Stomach smooth muscle (tissue), 2 donors: ENCODE measurements around the gene CPNE8.
A peak's percentile ranks its signal among the peaks of the same experiment; 100 is the strongest.

ENCODE experiments used
- H3K27ac ChIP-seq: one replicate; pipeline ENCODE4 v1.7.0; 2013; ENCODE audit warnings: mild to moderate bottlenecking, low read length, inconsistent platforms
- H3K27me3 ChIP-seq, 2 donors: one replicate each; pipeline ENCODE4 v1.7.0; 2013; ENCODE audit warnings: low read length in 2 of 2; ENCODE audit not compliant: insufficient read depth in 2 of 2, control insufficient read depth in 1 of 2
- H3K36me3 ChIP-seq, 2 donors: one replicate each; pipeline ENCODE4 v1.7.0; 2013; ENCODE audit warnings: low read length in 2 of 2; ENCODE audit not compliant: control insufficient read depth in 2 of 2, insufficient read depth in 2 of 2
- H3K4me1 ChIP-seq: one replicate; pipeline ENCODE4 v1.7.0; 2013; ENCODE audit warnings: low read length; ENCODE audit not compliant: control insufficient read depth, insufficient read depth
- H3K4me3 ChIP-seq, 2 donors: one replicate each; pipeline ENCODE4 v1.7.0; 2013; ENCODE audit warnings: low read length in 2 of 2
- H3K9ac ChIP-seq, 2 donors: one replicate each; pipeline ENCODE4 v1.7.0; 2013; ENCODE audit warnings: low read length in 2 of 2, mild to moderate bottlenecking in 1 of 2
- H3K9me3 ChIP-seq, 2 donors: one replicate each; pipeline ENCODE4 v1.7.0; 2013; ENCODE audit warnings: low read length in 2 of 2; ENCODE audit not compliant: control insufficient read depth in 2 of 2
- donor health status: healthy.
- donor health status: Pancreatic carcinoma.

The CPNE8 gene

DNA sequence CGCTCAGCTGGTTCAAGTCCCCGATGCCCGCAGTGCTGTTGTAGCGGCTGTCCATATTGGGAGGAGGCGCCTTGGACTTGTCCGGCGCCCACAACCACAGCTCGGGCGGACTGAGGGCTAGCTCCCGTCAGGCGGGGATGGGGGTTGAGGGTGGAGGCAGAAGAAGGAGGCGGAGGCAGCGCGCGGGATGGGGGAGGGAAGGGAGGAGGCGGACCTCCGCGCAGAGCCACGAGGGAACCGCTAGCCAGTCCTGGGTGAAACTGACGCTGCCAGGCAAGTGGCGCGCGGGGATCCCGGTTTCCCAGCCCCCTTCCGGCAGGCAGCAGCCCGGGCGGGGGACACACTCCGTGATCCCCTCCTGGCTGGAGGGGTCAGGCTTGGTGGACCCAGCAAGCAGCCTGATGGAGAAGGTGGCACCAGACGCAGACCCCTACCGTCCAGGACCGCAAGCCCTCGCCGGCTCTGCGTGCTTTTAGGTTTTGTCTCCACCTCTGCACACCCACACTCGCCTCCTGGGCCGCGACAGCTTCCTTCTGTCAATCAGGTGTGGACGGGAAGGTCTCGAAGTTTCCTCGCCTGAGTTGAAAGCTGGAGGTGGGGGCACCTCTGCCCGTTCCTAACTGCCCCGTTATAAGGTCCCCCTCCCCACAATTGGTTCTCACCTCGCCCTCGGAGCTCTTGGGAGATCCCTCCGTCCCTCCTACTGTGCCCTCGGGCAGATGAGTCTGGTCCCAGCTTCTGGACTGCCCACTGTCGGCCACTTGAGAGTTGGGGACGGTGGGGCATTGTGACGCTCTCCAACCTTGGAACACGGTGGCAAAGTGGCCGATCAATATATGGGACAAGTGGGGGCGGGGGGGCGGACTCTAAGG, at the start of gene CPNE8:
TSS of gene CPNE8 (minus strand) at position 112 of the 872 bp plus-strand sequence. CDS start at position 55, 57 bp downstream.
- H3K4me3 ChIP-seq, result peak within 1 kb of the TSS; percentile 83 to 90
- H3K9me3 ChIP-seq, result no peaks in the 10 kb centered on the region
- peak within 1 kb of the TSS; percentile 74 to 86 for H3K9ac ChIP-seq
- H3K36me3 ChIP-seq, result no peaks in the 10 kb centered on the region
- no peaks in the 10 kb centered on the region for H3K4me1 ChIP-seq
- no peaks in the 10 kb centered on the region for H3K27me3 ChIP-seq
- peak within 1 kb of the TSS; percentile 89 for H3K27ac ChIP-seq

DNA sequence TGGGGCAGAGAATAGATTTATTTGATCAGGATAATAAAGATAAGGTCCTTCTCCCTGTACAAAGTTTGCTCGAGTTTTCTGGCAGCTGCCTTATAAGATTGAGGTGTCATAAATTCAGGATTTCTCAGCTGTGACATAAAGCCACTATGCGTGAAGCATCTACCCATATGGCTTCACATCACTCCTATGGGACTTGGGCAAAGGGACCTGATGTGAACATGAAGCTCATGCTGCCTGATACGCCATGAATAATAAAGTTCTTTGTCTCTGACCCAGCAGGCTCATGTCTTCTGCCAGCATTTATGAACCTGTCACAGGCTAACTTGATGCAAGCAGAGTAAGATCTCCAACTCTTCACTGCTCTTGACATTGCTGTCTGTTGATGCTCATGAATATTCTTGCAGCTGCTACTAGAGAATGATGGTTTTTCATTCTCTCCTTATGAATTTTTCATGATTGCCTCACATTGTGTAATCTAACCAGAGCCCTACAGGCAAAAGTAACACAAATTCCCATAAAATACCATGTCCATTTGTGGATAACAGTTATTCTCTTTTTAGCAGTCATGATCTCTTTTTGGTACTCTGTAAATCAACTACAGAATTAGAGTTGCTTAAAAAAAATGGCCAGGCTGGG, 49.0 kb upstream of the CPNE8 start:
- H3K4me1 ChIP-seq, result no peaks in the 10 kb centered on the region
- no peaks in the 10 kb centered on the region for H3K9me3 ChIP-seq
- no peak overlapping the region for H3K4me3 ChIP-seq
- H3K9ac ChIP-seq, result no peak overlapping the region
- H3K27me3 ChIP-seq, result no peaks in the 10 kb centered on the region
- no peak overlapping the region for H3K27ac ChIP-seq
- no peaks in the 10 kb centered on the region for H3K36me3 ChIP-seq

DNA sequence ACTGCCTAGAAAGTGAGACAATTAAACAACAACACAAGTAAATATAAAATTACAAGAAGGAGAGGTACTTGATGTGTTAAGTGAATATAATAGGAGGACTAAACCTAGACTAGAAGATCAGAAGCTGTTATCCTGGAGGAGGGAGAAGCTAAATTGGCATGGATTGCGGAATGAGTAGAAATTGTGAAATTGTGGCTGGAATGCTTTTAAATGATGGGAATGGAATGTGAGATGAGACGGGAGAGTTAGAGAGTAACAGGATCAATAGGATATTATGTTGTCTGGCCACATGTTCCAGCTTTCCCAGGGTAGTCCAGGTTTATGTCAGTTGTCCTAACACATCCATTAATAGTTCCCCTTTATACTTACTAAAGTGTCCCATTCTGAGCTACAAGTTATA, 44.0 kb upstream of the CPNE8 start:
- H3K9me3 ChIP-seq, result no peaks in the 10 kb centered on the region
- H3K9ac ChIP-seq, result no peak overlapping the region
- no peaks in the 10 kb centered on the region for H3K27me3 ChIP-seq
- H3K4me1 ChIP-seq, result no peaks in the 10 kb centered on the region
- no peak overlapping the region for H3K4me3 ChIP-seq
- no peaks in the 10 kb centered on the region for H3K36me3 ChIP-seq
- H3K27ac ChIP-seq, result no peak overlapping the region

GRCh38 chr12:38934686-38935085, 29.3 kb upstream of the CPNE8 start:
- no peak overlapping the region for H3K9ac ChIP-seq
- H3K27ac ChIP-seq, result no peak overlapping the region
- no peaks in the 10 kb centered on the region for H3K27me3 ChIP-seq
- no peaks in the 10 kb centered on the region for H3K4me1 ChIP-seq
- H3K36me3 ChIP-seq, result no peaks in the 10 kb centered on the region
- H3K4me3 ChIP-seq, result no peak overlapping the region
- H3K9me3 ChIP-seq, result peaks cover 0 to 2% of the 10 kb centered on the region in 2 donors

GRCh38 chr12:38934078-38934584, 28.7 kb upstream of the CPNE8 start:
- Histone ChIP-seq H3K36me3 (no peaks in the 10 kb centered on the region), H3K27me3 (no peaks in the 10 kb centered on the region), H3K4me3 (no peak overlapping the region), H3K9me3 (peaks cover 0 to 2% of the 10 kb centered on the region in 2 donors), H3K27ac (no peak overlapping the region), H3K4me1 (no peaks in the 10 kb centered on the region), H3K9ac (no peak overlapping the region)

GRCh38 chr12:38932320-38932719, 26.9 kb upstream of the CPNE8 start:
- no peak overlapping the region for H3K9ac ChIP-seq
- no peaks in the 10 kb centered on the region for H3K36me3 ChIP-seq
- no peak overlapping the region for H3K27ac ChIP-seq
- H3K4me3 ChIP-seq, result no peak overlapping the region
- no peaks in the 10 kb centered on the region for H3K4me1 ChIP-seq
- H3K9me3 ChIP-seq, result peaks cover 0 to 2% of the 10 kb centered on the region in 2 donors
- H3K27me3 ChIP-seq, result no peaks in the 10 kb centered on the region

DNA sequence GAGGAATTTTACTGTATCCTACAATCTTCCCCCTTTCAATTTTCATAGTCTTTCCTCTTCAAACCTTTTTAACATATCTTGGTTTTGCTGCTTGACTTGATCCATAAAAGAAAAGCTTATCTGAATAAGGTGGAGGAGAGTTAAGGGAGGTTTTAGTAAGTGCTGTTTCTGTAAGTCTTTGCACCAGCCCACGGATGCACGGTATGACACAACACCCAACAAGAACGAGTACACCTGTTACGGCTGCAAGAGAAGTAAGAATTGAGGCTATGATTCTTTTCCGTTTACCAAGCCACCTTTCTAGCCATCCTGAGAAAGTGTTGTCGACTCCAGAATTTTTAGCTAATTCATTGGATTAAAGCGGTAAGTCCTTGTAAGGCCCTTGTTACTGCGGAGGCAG, 26.1 kb upstream of the CPNE8 start:
- Histone ChIP-seq H3K9me3 (peaks cover 0 to 2% of the 10 kb centered on the region in 2 donors), H3K4me1 (no peaks in the 10 kb centered on the region), H3K36me3 (no peaks in the 10 kb centered on the region), H3K27me3 (no peaks in the 10 kb centered on the region), H3K4me3 (no peak overlapping the region), H3K27ac (no peak overlapping the region), H3K9ac (no peak overlapping the region)

- H3K4me1 ChIP-seq, result no peaks in the 10 kb centered on the region
- no peak overlapping the region for H3K9ac ChIP-seq
- H3K4me3 ChIP-seq, result no peak overlapping the region
- H3K9me3 ChIP-seq, result peaks cover 0 to 2% of the 10 kb centered on the region in 2 donors
- H3K27ac ChIP-seq, result no peak overlapping the region
- H3K36me3 ChIP-seq, result no peaks in the 10 kb centered on the region
- H3K27me3 ChIP-seq, result no peaks in the 10 kb centered on the region
These were observed 25.6 kb upstream of the CPNE8 start for GRCh38 chr12:38930990-38931389.

GRCh38 chr12:38926501-38926900, 21.1 kb upstream of the CPNE8 start:
- no peaks in the 10 kb centered on the region for H3K36me3 ChIP-seq
- H3K27me3 ChIP-seq, result no peaks in the 10 kb centered on the region
- H3K4me3 ChIP-seq, result no peak overlapping the region
- H3K9ac ChIP-seq, result no peak overlapping the region
- H3K4me1 ChIP-seq, result no peaks in the 10 kb centered on the region
- H3K27ac ChIP-seq, result no peak overlapping the region
- H3K9me3 ChIP-seq, result peaks cover 0 to 2% of the 10 kb centered on the region in 2 donors

GRCh38 chr12:38921025-38921677, 15.8 kb upstream of the CPNE8 start:
- Histone ChIP-seq H3K9ac (no peak overlapping the region), H3K9me3 (no peaks in the 10 kb centered on the region), H3K27me3 (no peaks in the 10 kb centered on the region), H3K4me1 (no peaks in the 10 kb centered on the region), H3K4me3 (no peak overlapping the region), H3K36me3 (no peaks in the 10 kb centered on the region), H3K27ac (no peak overlapping the region)
